ENCODE results near the gene AFAP1. TPM values are rescaled to one million over a fixed set of nuclear protein-coding genes. Genes with fewer than 3 reads are reported as not detected.

The AFAP1 gene
- total RNA-seq, 4 donors from 2014 or later: 25.1 to 56.9 (median 26.4) TPM

DNA sequence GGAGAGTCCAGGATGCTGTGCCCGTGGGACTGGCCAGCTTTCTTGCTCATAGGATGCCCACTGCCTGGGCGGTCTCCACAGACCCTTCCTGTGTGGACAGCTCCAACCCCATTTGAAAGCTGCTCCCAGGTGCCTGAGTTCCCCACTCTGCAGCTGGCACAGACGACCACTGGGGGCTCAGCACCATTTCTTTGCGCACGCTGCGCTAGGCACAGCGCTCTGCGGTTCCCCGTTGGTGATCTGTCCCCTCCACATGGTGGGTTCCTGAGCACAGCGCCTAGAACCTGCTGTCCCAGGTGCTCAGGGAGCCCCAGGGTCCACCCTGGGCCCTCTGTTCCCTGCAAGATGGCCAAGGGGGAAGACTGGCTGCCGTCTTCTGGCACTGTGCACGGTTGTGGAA is 45.4 kb upstream of the AFAP1 start:
- no peaks in the 10 kb centered on the region for H3K36me3 ChIP-seq
- no peak for DNase-seq
- H3K27me3 ChIP-seq: no peaks in the 10 kb centered on the region
- H3K4me3 ChIP-seq: no peak overlapping the region
- WGBS, 2 donors (ENCODE audit: low coverage in 1 of 2): 92% methylated on average over 12 of the region's 12 CpGs; no CpG with 5 or more reads in 1 of the 2 donors
- no peak overlapping the region for H3K27ac ChIP-seq
- intact Hi-C loops (cut with DNase I; ENCODE audit: low total_unique reads) (no loop called here), in situ Hi-C loops (cut with MboI; ENCODE audit: low pct_ligation_motif_present in 1 of 4, low pct_unique_long_range_greater_than_20kb in 1 of 4, low sequenced_read_pairs in 3 of 4) (loop anchor here (5.0 to 10.0 kb wide), 3 partner anchors 180 to 188 kb away; no protein-coding TSS in a partner anchor)
- H3K9me3 ChIP-seq: no peaks in the 10 kb centered on the region
- H3K4me1 ChIP-seq: peaks cover 0 to 28% (median 23%) of the 10 kb centered on the region in 4 donors
- no peak for TF ChIP-seq POLR2AphosphoS5 (IDR thresholded peaks at IDR 0.05)
- TF ChIP-seq POLR2A (IDR thresholded peaks at IDR 0.05): no peak
- TF ChIP-seq, protein P1, sequence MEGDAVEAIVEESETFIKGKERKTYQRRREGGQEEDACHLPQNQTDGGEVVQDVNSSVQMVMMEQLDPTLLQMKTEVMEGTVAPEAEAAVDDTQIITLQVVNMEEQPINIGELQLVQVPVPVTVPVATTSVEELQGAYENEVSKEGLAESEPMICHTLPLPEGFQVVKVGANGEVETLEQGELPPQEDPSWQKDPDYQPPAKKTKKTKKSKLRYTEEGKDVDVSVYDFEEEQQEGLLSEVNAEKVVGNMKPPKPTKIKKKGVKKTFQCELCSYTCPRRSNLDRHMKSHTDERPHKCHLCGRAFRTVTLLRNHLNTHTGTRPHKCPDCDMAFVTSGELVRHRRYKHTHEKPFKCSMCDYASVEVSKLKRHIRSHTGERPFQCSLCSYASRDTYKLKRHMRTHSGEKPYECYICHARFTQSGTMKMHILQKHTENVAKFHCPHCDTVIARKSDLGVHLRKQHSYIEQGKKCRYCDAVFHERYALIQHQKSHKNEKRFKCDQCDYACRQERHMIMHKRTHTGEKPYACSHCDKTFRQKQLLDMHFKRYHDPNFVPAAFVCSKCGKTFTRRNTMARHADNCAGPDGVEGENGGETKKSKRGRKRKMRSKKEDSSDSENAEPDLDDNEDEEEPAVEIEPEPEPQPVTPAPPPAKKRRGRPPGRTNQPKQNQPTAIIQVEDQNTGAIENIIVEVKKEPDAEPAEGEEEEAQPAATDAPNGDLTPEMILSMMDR (IDR thresholded peaks at IDR 0.05): no peak
- no peak for TF ChIP-seq EP300 (IDR thresholded peaks at IDR 0.05; ENCODE audit: low read depth)

DNA sequence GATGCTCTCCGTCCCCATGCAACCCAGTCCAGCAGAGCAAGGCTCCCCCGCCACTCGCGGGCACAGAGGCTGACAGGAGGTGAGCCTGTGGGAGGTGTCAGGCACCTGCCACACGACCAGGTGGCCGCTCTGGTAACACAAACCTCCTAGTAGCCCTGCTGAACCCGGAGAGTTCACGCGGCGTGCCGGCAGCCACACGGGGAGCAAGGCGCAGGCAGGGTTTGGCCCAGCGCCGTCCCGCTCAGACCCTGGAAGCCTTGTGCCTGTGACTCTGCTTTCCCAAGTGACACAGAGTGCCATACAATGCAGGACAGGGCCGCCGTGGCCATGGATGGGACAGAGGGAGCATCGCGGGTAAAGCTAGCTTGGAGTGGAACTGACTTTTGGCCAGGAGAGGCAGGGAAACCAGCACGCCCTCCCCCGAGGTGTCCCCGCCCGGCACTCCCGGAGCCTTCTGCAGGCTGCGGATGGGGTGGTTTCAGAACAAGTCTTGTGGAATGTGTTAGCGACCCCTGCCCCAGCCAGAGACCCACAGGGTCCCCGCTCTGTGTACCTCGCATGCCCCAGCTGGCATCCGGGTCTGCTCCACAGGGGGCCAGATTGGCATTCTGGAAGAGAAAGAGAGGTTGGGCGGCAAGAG is 44.7 kb upstream of the AFAP1 start:
- in situ Hi-C loops (cut with MboI; ENCODE audit: low pct_ligation_motif_present in 1 of 4, low pct_unique_long_range_greater_than_20kb in 1 of 4, low sequenced_read_pairs in 3 of 4): loop anchor here in 2 of 4 donors (10.0 kb wide), 1 partner anchor 180 kb away; no protein-coding TSS in a partner anchor
- DNase-seq: no peak

DNA sequence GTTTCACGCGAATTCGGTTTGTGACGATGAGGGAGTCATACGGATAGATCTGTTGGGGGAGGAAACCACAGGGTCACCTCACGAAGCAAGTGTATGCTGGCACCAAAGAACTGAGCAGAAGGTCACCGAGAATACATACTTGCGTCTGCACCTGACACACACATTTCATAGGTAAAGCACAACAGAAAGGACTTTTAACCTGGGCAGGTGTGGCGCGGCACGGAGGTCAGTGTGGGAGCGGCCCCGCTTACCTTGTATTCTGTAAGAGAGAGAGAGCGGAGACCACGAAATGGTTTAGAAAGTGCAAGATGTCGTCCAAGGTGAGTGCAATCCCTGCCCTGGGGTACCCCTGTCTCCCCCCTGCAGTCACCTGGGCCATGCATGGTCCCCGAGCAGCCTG is 43.6 kb upstream of the AFAP1 start:
- 75 to 82% methylated on average over 7 to 17 of the region's 17 CpGs for WGBS, 2 donors (ENCODE audit: low coverage in 1 of 2)
- H3K4me3 ChIP-seq: no peak overlapping the region
- H3K27ac ChIP-seq: peak overlapping the region in 3 of 4 donors; percentile 29 to 54 (median 38)
- no peaks in the 10 kb centered on the region for H3K27me3 ChIP-seq
- H3K4me1 ChIP-seq: peaks cover 7 to 46% (median 39%) of the 10 kb centered on the region in 4 donors
- no peaks in the 10 kb centered on the region for H3K9me3 ChIP-seq
- intact Hi-C loops (cut with DNase I; ENCODE audit: low total_unique reads) (loop anchor here (5.0 kb wide), 1 partner anchor 856 kb away; no protein-coding TSS in a partner anchor), in situ Hi-C loops (cut with MboI; ENCODE audit: low pct_ligation_motif_present in 1 of 4, low pct_unique_long_range_greater_than_20kb in 1 of 4, low sequenced_read_pairs in 3 of 4) (loop anchor here in 2 of 4 donors (10.0 kb wide), 1 partner anchor 178 kb away; no protein-coding TSS in a partner anchor)
- no peaks in the 10 kb centered on the region for H3K36me3 ChIP-seq
- DNase-seq: peak; percentile 52
- TF ChIP-seq EP300 (IDR thresholded peaks at IDR 0.05; ENCODE audit: low read depth) (no peak), POLR2AphosphoS5 (IDR thresholded peaks at IDR 0.05) (peak in 1 of 3 donors; percentile 29)

More for the DNA sequence above, 44.7 kb upstream of the AFAP1 start:
- no peaks in the 10 kb centered on the region for H3K36me3 ChIP-seq
- intact Hi-C loops (cut with DNase I; ENCODE audit: low total_unique reads): loop anchor here (5.0 kb wide), 1 partner anchor 857 kb away; no protein-coding TSS in a partner anchor
- H3K27ac ChIP-seq: peak overlapping the region in 1 of 4 donors; percentile 19
- WGBS, 2 donors (ENCODE audit: low coverage in 1 of 2): 74 to 95% methylated on average over 4 to 27 of the region's 31 CpGs
- H3K27me3 ChIP-seq: no peaks in the 10 kb centered on the region
- H3K4me1 ChIP-seq: peaks cover 0 to 35% (median 29%) of the 10 kb centered on the region in 4 donors
- TF ChIP-seq POLR2A (IDR thresholded peaks at IDR 0.05): no peak
- no peak for TF ChIP-seq POLR2AphosphoS5 (IDR thresholded peaks at IDR 0.05)
- TF ChIP-seq EP300 (IDR thresholded peaks at IDR 0.05; ENCODE audit: low read depth): no peak
- TF ChIP-seq, protein P1 (IDR thresholded peaks at IDR 0.05): no peak
- H3K9me3 ChIP-seq: no peaks in the 10 kb centered on the region
- no peak overlapping the region for H3K4me3 ChIP-seq

DNA sequence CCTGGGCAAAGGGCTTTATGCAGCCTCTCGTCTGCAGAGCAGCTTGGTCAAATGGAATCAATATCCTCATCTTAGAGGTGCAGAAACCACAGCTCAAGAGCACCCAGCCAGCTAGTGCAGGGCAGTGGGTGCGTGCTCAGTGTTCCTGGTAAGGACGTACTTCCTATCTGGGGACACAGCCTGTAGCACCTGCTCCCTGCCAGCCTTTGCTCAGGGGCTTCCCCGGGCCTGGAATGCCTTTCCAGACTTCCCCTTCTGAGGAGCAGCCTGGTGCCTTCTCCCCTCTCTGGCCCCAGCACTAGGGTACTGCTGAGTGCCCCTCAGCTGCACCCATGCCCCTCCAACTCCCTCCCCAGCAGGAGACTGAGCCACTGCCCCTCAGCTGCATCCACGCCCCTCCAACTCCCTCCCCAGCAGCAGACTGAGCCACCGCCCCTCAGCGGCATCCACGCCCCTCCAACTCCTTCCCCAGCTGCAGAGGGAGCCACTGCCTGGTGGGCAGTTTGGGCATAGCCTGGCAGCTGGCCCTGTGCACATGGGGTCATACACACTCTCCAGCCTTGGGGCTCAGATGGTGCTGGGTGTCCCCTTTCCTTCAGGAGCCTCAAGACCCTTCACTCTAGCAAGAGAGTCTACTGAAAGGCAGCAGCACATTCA is 42.2 kb upstream of the AFAP1 start:
- peak overlapping the region in 2 of 4 donors; percentile 6 to 35 for H3K27ac ChIP-seq
- in situ Hi-C loops (cut with MboI; ENCODE audit: low pct_ligation_motif_present in 1 of 4, low pct_unique_long_range_greater_than_20kb in 1 of 4, low sequenced_read_pairs in 3 of 4) (loop anchor here in 2 of 4 donors (10.0 kb wide), 1 partner anchor 177 kb away; no protein-coding TSS in a partner anchor), intact Hi-C loops (cut with DNase I; ENCODE audit: low total_unique reads) (loop anchor here (5.0 kb wide), 1 partner anchor 855 kb away; no protein-coding TSS in a partner anchor)

More for the DNA sequence above, 42.2 kb upstream of the AFAP1 start:
- DNase-seq: peak; percentile 50
- TF ChIP-seq, protein P1 (IDR thresholded peaks at IDR 0.05): no peak
- TF ChIP-seq EP300 (IDR thresholded peaks at IDR 0.05; ENCODE audit: low read depth) (no peak), POLR2A (IDR thresholded peaks at IDR 0.05) (peak; percentile 7), POLR2AphosphoS5 (IDR thresholded peaks at IDR 0.05) (no peak)
- Histone ChIP-seq H3K36me3 (no peaks in the 10 kb centered on the region), H3K9me3 (no peaks in the 10 kb centered on the region), H3K4me3 (no peak overlapping the region), H3K4me1 (peaks cover 7 to 58% (median 50%) of the 10 kb centered on the region in 4 donors), H3K27me3 (no peaks in the 10 kb centered on the region)
- 50% methylated on average over 8 of the region's 8 CpGs; no CpG with 5 or more reads in 1 of the 2 donors for WGBS, 2 donors (ENCODE audit: low coverage in 1 of 2)

Measured in transverse colon (tissue), 4 donors.